HEK293 (cell line): ENCODE data around the gene CIDEB.

ENCODE experiments used
- BCL11A ChIP-seq: fragments of 450-650 bp; formaldehyde crosslinking; IDR thresholded peaks from 2 replicates; pipeline ENCODE4 v1.5.1; 2016; ENCODE audit warnings: low read depth, missing biosample characterization, missing genetic modification characterization
- YY1 ChIP-seq: fragments of 450-650 bp; formaldehyde crosslinking; IDR thresholded peaks from 2 replicates; pipeline ENCODE4 v1.5.1; 2018; ENCODE audit warnings: missing biosample characterization, missing genetic modification characterization
- ZNF777 ChIP-seq: fragments of 450-650 bp; formaldehyde crosslinking; IDR thresholded peaks from 2 replicates; pipeline ENCODE4 v1.5.1; 2017; ENCODE audit warnings: missing biosample characterization, missing genetic modification characterization, borderline replicate concordance
- TF ChIP-seq, protein P1 (sequence below): fragments of 450-650 bp; formaldehyde crosslinking; optimal IDR thresholded peaks from 2 replicates; pipeline ENCODE3; 2016; ENCODE audit warnings: missing biosample characterization, mild to moderate bottlenecking, missing genetic modification characterization

- TF ChIP-seq, protein P1, sequence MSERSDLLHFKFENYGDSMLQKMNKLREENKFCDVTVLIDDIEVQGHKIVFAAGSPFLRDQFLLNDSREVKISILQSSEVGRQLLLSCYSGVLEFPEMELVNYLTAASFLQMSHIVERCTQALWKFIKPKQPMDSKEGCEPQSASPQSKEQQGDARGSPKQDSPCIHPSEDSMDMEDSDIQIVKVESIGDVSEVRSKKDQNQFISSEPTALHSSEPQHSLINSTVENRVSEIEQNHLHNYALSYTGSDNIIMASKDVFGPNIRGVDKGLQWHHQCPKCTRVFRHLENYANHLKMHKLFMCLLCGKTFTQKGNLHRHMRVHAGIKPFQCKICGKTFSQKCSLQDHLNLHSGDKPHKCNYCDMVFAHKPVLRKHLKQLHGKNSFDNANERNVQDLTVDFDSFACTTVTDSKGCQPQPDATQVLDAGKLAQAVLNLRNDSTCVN (tag by site-specific recombination) = no peak
- TF ChIP-seq ZNF777 (no peak), BCL11A (tag by site-specific recombination) (no peak), YY1 (tag by site-specific recombination) (no peak)
Observed at GRCh38 chr14:24340606-24341005, 32.8 kb upstream of the CIDEB start.
